PFSK-1 (cell line): ENCODE data around the gene DAB1.

Source experiments
- FOXP2 ChIP-seq: optimal IDR thresholded peaks from 2 replicates; pipeline ENCODE3; 2011; ENCODE audit warnings: borderline replicate concordance, control low read depth, inconsistent platforms; ENCODE audit not compliant: insufficient read depth; ENCODE audit errors: extremely low read length, extremely low read depth
- POLR2AphosphoS5 ChIP-seq: IDR thresholded peaks from 2 replicates; pipeline ENCODE4 v1.6.1; 2012; ENCODE audit warnings: low read depth, mild to moderate bottlenecking, control low read depth, low read length, moderate library complexity
- SIN3A ChIP-seq: IDR thresholded peaks from 2 replicates; pipeline ENCODE4 v1.6.1; 2012; ENCODE audit warnings: mild to moderate bottlenecking, low read length, moderate library complexity, borderline replicate concordance; ENCODE audit not compliant: insufficient read depth
- TAF1 ChIP-seq: IDR thresholded peaks from 2 replicates; pipeline ENCODE4 v1.6.1; 2012; ENCODE audit warnings: low read length, control low read depth, borderline replicate concordance; ENCODE audit not compliant: insufficient read depth
- TF ChIP-seq, protein P1 (sequence below), 2 experiments: IDR thresholded peaks; 2 replicates each; pipeline versions ENCODE4 v1.6.1 to v1.8.0; 2011 to 2012; ENCODE audit warnings: low read depth in 2 of 2, low read length in 2 of 2, control low read depth in 1 of 2, inconsistent platforms in 1 of 2, mild to moderate bottlenecking in 1 of 2, moderate library complexity in 1 of 2; ENCODE audit not compliant: insufficient read depth in 1 of 2

DAB1 gene

DNA sequence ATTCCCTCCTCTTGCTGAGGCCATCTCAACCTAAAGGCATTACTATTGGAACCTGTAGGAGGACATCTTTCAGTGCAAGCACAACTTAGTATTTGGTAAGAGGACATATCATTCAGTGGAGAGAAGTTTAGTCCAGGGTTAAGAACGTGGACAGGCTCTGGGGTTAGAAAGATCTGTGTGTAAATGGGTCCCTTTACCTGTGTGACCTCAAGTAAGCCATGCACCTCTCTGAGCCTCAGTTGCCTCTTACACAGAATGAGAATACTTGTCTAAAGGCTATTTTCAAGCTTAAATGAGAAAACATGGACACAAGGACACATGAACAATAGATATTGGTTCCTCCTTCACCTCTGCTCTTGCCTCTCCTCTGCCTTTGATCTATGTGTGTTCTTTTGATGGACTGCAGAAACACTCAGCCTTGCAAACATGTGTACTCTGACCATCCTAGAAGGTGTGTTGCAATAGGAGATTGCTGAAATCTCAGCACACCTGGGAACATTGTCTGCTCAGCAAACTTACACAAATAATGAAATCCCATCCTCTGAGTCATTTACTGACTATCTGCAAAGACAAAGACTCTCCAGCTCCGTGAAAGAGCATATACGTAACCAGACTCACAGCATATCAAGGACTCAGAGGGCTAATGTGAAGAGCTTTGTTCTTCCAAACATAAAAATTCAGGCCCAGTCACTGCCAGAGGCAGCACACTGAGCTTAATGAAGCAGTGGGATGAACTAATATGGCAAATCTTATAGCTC lies 143.8 kb downstream of the DAB1 start:
- TF ChIP-seq, protein P1, sequence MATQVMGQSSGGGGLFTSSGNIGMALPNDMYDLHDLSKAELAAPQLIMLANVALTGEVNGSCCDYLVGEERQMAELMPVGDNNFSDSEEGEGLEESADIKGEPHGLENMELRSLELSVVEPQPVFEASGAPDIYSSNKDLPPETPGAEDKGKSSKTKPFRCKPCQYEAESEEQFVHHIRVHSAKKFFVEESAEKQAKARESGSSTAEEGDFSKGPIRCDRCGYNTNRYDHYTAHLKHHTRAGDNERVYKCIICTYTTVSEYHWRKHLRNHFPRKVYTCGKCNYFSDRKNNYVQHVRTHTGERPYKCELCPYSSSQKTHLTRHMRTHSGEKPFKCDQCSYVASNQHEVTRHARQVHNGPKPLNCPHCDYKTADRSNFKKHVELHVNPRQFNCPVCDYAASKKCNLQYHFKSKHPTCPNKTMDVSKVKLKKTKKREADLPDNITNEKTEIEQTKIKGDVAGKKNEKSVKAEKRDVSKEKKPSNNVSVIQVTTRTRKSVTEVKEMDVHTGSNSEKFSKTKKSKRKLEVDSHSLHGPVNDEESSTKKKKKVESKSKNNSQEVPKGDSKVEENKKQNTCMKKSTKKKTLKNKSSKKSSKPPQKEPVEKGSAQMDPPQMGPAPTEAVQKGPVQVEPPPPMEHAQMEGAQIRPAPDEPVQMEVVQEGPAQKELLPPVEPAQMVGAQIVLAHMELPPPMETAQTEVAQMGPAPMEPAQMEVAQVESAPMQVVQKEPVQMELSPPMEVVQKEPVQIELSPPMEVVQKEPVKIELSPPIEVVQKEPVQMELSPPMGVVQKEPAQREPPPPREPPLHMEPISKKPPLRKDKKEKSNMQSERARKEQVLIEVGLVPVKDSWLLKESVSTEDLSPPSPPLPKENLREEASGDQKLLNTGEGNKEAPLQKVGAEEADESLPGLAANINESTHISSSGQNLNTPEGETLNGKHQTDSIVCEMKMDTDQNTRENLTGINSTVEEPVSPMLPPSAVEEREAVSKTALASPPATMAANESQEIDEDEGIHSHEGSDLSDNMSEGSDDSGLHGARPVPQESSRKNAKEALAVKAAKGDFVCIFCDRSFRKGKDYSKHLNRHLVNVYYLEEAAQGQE (IDR thresholded peaks at IDR 0.05; ENCODE audit: insufficient read depth in 1 of 2, low read depth in 2 of 2, low read length in 2 of 2), result no peak
- TF ChIP-seq SIN3A (no peak), POLR2AphosphoS5 (no peak), FOXP2 (no peak), TAF1 (no peak)

DNA sequence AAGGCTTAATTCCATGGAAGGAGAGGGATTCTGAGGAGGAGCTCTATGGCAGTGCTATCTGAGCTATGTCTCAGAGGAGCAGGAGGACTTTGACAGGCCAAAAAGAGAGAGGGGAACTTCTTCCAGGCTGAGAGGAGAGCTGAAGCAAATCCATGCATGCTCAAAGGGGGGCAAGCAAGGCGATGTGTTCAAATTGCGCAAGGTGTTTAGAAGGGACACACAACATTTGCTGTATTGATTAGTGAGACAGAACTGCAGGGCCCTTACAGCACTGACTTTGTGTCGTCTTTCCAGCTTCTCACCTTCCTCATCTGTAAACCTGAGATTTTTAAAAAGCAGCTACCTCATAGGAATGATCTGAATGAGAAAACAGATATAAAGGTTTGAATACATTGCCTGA lies 145.3 kb downstream of the DAB1 start:
- TF ChIP-seq TAF1 (no peak), FOXP2 (no peak), POLR2AphosphoS5 (no peak), SIN3A (no peak)
- TF ChIP-seq, protein P1 (IDR thresholded peaks at IDR 0.05; ENCODE audit: insufficient read depth in 1 of 2, low read depth in 2 of 2, low read length in 2 of 2), result no peak

DNA sequence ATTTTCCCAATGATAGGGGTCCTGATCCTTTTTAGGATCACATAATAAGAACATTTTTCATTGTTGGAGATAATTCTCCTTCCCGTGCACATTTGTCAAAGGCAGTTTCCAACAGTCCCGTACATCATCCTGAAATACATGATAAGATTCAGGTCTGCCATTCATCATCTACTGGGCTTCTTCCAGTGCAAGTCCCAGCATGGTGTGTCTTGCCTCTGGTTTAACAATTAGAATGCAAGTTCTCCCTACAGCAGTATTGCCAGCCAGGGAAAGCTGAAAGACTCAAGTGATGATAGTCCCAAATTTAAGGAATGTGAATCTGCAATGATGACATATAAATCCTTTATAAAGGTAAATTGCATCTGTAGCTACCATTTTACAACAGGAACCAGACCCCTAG lies 146.2 kb downstream of the DAB1 start:
- TF ChIP-seq TAF1, result no peak
- no peak for TF ChIP-seq FOXP2
- no peak for TF ChIP-seq SIN3A
- TF ChIP-seq POLR2AphosphoS5, result no peak
- TF ChIP-seq, protein P1 (IDR thresholded peaks at IDR 0.05; ENCODE audit: insufficient read depth in 1 of 2, low read depth in 2 of 2, low read length in 2 of 2), result no peak

DNA sequence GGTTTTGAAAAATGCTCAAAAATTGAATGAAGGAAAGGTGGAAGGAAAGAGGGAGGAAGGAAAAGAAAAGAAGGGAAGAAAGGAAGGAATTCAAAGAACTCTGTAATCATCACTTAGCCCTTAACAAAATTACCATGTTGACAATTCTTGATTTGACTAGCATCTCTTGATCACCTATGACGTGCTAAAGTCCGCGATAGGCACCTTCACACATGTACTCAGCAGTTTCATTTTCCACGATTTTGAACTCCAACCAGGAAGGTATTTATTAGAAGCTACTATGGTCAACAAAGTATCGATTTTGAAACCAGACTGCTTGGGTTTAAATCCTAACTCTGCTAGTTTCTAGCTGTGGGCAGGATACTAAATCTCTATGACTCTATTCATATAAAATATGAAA lies 146.9 kb downstream of the DAB1 start:
- TF ChIP-seq SIN3A (no peak), TAF1 (no peak), POLR2AphosphoS5 (no peak), FOXP2 (no peak)
- TF ChIP-seq, protein P1 (IDR thresholded peaks at IDR 0.05; ENCODE audit: insufficient read depth in 1 of 2, low read depth in 2 of 2, low read length in 2 of 2), result no peak
